Liver (tissue), 3 donors: ENCODE results near the gene TLE1.

Source experiments
- CTCF ChIP-seq: fragments of 150-350 bp; IDR thresholded peaks from 2 replicates; pipeline ENCODE4 v1.5.1; 2017; ENCODE audit warnings: improper control_type of control experiment, low read depth, low read length; ENCODE audit not compliant: missing input control
- EGR1 ChIP-seq, 2 donors: IDR thresholded peaks; 2 replicates each; pipeline ENCODE4 v1.6.1; 2016 to 2018; ENCODE audit warnings: antibody characterized with exemption in 2 of 2, low read depth in 2 of 2
- GABPA ChIP-seq, 2 donors: IDR thresholded peaks in 1 of 2; conservative IDR thresholded peaks in 1 of 2; 2 replicates each; pipeline ENCODE4 v1.6.1; 2016; ENCODE audit warnings: antibody characterized with exemption in 2 of 2, mild to moderate bottlenecking in 1 of 2, moderate library complexity in 1 of 2
- JUND ChIP-seq, 2 donors: IDR thresholded peaks; 2 replicates each; pipeline ENCODE4 v1.6.1; 2016; ENCODE audit warnings: antibody characterized with exemption in 2 of 2
- NR2F2 ChIP-seq: IDR thresholded peaks from 2 replicates; pipeline ENCODE4 v1.6.1; 2016; ENCODE audit warnings: antibody characterized with exemption
- RAD21 ChIP-seq, 2 donors: IDR thresholded peaks; 2 replicates each; pipeline ENCODE4 v1.6.1; 2016; ENCODE audit warnings: antibody characterized with exemption in 2 of 2, mild to moderate bottlenecking in 2 of 2
- REST ChIP-seq: IDR thresholded peaks from 2 replicates; pipeline ENCODE4 v1.6.1; 2016; ENCODE audit warnings: antibody characterized with exemption, mild to moderate bottlenecking
- TAF1 ChIP-seq: conservative IDR thresholded peaks from 2 replicates; pipeline ENCODE4 v1.6.1; 2016; ENCODE audit warnings: antibody characterized with exemption, mild to moderate bottlenecking
- ZBTB33 ChIP-seq: IDR thresholded peaks from 2 replicates; pipeline ENCODE4 v1.6.1; 2016; ENCODE audit warnings: antibody characterized with exemption
- donor health status: healthy.
- donor health status: healthy.

DNA sequence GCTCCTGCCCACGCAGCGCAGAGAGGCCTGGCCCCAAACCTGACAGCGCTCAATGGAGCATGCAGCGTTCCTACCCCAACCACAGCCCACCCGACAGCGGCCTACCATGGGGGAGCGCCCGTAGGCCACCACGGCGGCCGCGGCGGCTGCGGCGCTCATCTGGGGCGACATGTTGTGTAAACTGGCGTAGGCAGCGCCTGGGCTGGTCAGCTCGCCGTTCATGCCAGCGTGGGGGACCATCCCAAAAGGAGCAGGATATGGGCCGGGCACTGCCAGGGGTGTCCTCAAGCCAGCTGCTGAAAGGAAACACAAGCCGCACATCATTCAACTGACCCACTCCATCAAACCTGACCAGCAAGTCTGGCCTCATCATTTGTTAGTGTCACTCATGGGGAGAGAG is 77.7 kb downstream of the TLE1 start:
- no peak for TF ChIP-seq TAF1
- no peak for TF ChIP-seq CTCF
- TF ChIP-seq GABPA (IDR thresholded peaks at IDR 0.05 in 1 of 2, conservative IDR thresholded peaks at IDR 0.05 in 1 of 2): no peak
- TF ChIP-seq EGR1 (IDR thresholded peaks at IDR 0.05; ENCODE audit: low read depth in 2 of 2): no peak
- TF ChIP-seq JUND (IDR thresholded peaks at IDR 0.05): no peak
- TF ChIP-seq REST: no peak
- no peak for TF ChIP-seq NR2F2
- TF ChIP-seq RAD21 (IDR thresholded peaks at IDR 0.05): no peak
- no peak for TF ChIP-seq ZBTB33
